GM21576 (cell line): ENCODE results near the gene DTNB.

ENCODE experiments used
- ATAC-seq: cut with Tn5 transposase; IDR thresholded peaks from one replicate; pipeline ENCODE4 v1.9.1; 2021; ENCODE audit warnings: mild to moderate bottlenecking, moderate library complexity; ENCODE audit not compliant: unreplicated experiment

Gene DTNB

DNA sequence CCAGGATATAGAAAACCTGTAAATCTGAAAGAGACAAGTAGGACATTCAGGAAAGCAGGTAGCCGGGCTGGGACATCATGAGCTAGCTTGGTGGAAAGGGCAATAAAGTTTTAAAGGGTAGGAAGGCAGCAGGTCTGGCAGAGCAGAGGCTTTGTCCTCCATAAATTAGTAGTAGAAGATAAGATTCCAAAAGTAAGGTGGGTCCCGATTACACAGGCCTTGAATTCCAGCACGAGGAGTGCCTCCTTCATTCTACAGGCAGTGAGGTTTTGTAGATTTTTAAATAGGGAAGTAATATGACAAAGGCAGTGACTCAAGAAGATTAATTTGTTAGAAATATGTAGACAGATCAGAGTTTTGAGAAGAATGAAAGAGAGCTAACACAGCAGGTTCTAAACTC, 160.7 kb downstream of the DTNB start:
- ATAC-seq: no peak

DNA sequence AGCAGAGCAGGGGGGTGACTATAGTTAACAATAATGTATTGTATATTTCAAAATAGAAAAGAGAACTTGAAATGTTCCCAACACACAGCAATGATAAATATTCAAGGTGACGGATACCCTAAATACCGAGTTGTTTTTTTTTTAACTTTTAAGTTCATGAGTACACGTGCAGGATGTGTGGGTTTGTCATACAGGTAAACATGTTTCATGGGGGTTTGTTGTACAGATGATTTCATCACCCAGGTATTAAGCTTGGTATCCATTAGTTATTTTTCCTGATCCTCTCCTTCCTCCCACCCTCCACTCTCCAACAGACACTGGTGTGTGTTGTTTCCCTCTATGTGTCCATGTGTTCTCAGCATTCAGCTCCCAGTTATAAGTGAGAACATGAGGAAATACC, 167.2 kb downstream of the DTNB start:
- ATAC-seq: no peak

DNA sequence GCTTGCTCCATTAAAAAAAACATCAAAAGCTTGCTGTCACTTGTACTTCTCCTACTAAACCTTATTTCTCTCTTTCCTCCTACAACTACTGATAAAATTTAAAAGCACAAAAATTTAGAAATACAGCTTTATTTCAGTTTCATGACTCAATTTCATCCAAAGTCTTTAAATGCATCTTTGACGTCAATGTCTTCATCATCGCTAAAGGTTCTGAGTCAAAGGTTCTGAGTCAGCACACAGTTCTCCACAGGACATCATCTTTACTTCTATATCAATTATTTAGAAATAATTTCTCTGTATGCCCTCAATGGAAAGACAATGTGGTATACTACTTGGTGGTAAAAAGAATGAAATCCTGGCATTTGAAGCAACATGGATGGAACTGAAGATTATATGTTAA, 167.8 kb downstream of the DTNB start:
- no peak for ATAC-seq

DNA sequence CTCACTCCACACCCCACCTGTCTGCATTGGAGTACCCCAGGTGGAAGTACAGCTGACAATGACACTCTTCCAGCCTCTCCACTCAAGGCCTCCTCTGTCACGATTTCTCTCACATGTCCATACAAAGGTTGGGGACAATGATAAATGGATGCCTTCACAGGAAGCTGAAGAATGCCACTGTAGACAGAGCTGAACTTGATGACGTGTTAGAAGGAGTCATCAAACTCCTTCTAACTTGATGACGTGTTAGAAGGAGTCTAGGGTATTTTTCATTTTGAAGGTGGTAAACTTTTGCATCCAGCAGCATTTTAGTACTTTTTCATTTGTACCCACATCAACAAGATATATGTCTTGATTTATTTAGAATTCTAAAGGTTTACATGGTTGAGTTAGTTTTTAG, 168.2 kb downstream of the DTNB start:
- no peak for ATAC-seq

DNA sequence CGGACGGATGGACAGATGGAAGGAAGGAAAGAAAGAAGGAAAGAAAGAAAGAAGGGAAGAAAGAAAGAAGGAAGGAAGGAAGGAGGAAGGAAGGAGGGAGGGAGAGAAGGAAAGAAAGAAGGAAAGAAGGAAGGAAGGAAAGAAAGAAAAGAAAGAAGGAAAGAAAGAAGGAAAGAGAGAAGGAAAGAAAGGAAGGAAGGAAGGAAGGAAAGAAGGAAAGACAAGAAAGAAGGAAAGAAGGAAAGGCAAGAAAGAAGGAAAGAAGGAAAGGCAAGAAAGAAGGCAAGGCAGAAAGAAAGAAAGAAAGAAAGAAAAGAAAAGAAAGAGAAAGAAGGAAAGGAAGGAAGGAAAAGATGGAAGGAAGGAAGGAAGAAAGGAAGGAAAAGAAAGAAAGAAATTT, 169.1 kb downstream of the DTNB start:
- ATAC-seq: no peak

DNA sequence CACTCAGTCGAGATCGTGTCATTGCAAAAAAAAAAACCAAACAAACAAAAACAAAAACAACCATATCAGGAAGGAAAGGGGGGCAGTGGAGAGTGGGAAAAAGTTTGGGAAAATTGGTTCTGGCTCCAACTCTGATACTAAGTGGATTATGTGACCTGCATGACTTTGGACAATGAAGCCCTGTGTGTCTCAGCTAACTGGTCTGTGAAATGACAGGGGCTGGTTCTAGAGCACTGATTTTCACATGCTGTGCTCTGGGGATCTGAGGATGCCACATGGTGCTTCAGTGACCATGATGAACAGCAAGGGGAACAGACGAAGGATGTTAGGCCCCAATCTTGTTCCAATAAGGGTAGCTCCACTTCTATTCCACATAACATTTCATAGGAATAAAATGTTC, 174.2 kb downstream of the DTNB start:
- no peak for ATAC-seq

DNA sequence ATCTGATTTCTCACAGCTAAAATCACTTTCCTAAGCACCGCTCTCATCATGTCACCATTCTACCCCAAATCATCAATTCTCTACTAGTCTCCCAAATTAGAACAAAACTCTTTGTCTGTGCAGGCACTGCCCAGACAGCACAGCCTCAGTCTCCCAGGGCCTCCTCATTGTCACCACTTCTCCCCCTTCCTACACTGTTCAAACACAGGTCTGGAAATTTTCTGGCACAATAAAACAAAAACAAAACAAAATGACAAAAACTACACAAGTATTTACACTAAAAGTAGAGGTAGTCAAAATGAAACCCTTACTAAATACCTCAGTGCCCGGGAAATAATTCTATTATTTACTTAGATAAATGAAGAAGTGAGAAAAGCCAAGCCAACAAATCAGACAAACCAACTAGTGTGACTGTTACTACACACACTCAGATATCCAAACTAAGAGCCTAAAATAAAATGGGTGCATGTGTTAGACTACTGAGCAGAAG, 175.4 kb downstream of the DTNB start:
- peak; percentile 56 for ATAC-seq

DNA sequence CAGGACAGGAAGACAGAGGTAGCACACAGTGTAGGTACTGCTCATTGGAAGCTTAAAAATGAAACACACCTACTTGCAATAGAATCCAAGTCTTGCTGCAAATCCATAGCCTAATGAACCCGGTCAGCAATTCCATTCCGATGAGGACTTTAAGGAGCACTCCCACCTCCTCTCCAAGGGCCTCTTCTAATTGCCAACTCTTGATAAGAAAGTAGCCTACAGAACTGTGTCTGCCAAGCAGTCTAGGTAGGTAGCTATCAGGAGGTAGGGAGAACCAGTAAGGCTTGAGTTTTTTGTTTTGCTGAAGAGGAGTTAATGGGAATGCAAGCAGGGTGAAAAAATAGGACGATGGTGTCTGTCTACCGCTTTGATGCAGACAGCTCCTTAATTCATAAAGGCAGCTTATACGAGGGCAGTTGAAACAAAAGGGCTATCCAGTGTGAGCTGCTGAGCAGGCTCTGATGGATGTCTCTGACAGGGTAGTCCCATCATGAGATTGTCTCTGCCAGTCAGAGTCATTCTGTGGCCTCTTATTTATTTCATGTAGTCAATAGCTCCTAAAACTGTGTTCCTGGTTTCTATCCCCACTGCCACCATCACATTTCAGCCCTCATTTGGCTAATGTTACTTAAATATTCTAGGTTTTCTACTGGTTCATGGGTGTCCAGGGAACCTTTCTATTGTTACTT, 176.0 kb downstream of the DTNB start:
- ATAC-seq: peak; percentile 10

DNA sequence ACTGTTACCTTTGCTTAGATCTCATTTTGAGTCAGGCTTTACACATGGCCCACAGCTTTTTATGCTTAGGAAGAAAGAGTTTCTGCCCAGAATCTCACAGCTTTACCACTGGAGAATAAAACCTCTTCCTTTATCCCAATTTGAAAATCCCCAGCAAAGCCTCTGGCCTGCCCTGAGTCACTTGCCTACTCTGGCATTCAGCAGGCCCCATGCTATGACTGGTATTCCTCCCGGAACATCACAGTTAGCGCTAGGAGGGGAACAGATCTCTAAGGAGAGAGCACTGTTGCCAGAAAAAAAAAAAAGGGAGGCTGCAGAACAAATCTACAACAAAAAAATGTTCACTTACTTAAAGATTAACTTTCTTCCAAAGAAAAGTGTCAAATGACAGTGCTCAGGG, 178.8 kb downstream of the DTNB start:
- no peak for ATAC-seq

DNA sequence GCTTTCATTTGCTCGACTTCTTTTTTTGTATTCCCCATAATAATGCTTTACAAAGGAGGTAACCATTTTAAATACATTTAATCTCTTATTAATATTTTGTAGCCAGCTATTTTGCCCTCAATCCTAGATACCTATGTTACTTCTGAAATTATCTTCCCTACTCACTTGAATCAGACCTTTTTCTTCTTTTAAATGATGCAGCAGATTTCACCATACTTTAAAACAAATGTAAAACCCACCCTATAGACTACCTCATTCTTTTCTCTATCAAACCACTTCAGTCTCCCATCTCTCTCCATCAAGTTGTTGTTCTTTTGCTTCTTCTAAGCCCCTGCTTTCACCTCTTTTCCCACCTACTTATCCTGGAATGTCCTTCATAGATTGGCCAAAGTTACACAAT, 180.2 kb downstream of the DTNB start:
- no peak for ATAC-seq

DNA sequence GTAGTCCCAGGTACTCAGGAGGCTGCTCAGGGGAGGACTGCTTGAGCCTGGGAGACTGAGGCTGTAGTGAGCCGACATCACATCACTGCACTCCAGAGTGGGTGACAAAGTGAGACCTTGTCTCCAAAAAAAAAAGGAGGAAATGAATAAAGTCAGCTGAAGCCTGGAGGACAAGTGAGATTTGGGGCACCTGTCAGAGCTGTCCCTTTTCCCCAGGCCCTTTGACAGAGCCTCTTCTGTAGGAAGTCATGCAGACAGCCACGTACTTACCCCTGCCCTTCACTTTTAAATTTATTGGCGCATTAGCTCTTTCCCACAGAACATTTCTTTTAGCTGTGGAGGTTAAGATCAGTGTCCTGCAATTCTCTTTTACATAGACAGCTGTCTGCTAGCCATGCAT, 180.7 kb downstream of the DTNB start:
- no peak for ATAC-seq

DNA sequence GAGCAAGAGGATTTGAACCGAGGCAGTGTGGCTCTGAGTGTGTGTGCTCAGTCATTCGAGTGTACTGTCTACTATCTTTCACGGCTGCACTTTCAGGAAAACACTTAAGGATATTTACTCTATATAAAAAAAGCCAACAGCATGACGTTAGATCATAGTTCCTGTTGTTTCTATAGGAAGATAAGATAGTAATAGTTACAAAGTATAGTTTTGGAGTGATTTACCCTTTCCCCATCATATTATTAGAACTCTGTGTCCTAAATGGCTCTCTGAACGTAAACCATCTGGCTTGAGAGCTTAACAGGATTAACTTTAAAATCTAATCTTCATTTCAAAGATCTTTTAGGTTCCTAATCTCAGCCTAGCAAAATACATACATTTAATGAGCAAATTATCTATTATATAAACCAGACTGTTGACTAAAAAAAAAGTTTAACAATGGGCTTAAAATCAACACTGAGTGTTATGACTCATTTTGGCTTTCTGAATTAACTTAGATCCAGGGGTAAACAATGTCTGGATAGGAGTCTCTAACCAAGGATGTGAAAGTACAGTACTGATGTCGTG, 181.3 kb downstream of the DTNB start:
- ATAC-seq: no peak

DNA sequence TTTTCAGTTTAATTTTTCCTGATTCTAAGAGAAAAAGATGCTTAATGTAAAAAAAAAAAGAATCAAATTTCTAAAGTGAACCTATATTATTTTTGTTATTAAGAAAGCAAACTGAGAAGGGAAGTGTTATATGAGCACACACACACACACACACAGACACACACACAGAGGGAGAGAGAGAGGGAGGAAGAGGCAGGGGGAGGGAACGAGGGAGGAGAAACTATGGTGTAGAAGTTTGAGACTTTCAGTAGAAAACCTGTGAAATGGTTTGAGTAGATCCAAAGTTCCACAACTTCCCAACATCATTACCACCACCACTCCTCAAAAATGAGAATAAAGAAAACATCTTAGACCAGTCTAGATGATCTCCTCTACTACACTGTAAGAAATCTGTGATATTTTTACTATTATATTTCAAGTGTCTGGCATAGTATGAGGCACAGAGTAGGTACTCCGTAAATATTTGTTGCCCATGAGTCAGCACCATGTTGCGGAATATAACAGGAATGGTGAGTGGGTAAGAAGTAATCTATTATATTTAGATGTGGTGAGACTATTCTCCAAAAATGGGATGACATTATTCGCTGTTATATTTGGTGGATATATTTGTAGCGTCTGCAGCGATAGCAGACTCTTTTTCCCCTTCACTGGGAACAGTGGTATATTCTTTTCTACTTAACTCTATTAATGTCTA, 182.2 kb downstream of the DTNB start:
- ATAC-seq: no peak

DNA sequence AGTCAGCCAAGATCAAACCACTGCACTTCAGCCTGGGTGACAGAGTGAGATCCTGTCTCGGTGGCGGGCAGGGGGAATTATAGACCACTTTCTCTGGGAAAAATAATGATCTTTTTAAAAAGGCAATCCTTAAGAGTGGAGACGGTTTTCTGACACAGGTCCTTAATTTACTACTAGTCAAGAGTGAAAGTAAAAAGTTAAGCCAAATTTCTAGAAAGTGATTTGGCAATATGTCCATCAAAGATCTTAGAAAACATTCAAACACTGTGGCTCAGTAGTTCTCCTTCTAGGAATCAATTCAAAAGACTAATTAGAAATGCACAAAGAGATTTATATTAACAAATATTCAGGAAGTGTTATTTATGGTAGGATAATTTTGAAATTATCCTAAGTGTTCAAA, 183.2 kb downstream of the DTNB start:
- ATAC-seq: no peak

DNA sequence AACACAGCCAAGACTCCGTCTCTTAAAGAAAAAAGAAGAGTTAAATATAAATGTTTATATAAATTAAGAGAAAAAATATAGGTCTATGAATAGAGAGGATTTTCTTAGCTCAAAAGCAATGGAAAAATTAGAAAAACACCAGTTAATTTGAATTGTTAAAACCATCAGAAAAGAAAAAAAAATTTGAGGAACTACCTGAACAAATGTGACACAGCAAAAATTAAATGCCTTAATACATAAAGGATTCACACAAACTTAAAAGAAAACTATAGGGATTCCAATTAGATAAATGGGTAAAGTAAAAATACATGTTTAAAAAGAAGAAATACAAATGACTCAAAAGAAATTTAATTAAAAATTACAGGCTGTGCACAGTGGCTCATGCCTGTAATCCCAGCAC, 183.7 kb downstream of the DTNB start:
- no peak for ATAC-seq

DNA sequence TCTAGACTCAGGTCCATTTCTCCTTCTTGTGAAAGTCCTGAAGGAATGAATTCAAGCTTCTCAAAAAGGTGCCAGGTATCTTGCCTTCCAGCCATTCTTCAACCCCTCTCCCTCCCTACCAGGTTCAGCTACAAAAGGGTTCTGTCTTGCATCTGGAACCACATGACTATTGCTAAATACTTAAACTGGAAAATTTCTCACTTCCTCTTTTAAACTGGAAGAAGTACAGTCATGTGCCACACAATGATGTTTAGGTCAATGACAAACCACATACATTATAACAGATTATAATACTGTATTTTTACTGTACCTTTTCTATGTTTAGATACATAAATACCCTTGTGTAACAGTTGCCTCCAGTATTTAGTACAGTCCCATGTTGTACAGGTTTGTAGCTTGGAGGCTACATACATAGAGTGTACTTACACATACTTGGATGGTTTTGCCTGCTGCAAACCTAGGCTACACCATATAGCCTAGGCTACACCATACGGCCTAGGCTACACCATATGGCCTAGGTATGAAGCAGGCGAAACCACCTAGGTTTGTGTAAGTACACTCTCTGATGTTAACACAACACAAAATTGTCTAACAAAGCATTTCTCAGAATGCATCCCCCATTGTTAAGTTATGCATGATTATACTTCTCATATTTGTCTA, 189.6 kb downstream of the DTNB start:
- peak; percentile 66 for ATAC-seq

DNA sequence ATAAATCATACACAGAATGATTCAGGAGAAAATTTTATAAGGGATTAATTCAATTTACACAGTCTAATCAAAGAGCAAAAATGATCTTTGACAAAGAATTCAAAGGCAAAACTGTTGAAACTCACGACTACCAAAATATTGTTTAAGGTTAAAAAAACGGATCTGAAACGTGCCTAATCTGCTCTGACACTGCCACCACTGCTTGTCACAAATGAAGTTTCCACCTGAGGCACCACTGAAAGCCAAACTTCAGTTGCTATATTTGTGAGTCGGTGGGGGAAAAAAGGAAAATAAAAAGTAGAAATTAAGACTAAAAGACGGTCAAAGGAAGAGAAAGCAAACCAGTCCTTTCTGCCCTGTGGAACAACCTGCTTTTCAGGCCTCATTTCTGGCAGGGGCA, 191.0 kb downstream of the DTNB start:
- ATAC-seq: no peak

DNA sequence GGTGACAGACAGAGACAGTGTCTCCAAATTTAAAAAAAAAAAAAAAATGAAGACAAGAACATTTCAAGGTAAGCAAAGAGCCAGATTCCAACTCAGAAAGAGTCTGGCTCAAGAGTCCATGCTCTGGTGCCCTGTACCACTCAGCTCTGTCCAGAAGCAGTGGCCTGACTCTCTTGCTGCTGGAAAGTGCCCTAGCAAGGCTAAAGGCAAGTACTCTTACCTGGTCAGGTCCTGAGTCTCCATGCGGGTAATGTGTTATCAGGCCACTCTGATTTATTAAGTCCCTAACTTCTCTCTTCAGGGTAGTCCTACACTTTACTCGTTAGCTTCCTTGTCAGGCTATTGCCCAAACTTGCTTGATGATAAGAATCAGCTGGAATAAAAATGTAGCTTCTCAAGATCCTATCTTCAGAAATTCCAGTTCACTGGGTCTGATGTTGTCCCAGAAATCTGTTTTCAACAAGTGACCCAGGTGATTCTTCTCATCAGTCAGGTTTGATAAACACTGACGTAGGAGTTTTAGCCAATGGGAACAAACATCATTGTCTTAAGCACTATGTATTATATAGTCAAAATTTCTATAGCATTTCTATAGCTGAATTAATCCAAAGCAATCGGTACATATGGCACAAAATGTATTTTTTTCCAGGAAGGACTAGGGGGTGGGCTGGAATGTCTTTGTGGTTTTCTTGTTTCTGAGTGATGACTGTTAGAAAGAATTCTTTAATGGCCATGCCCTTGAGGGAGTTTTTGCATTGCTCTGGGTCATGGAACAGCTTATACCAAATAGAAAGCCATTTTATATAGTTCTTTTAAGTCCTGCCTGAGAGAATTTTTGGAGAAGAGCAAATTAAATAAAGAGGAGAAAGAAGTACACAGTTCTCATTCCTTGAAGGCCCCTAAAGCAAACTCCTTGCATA, 191.7 kb downstream of the DTNB start:
- ATAC-seq: no peak

DNA sequence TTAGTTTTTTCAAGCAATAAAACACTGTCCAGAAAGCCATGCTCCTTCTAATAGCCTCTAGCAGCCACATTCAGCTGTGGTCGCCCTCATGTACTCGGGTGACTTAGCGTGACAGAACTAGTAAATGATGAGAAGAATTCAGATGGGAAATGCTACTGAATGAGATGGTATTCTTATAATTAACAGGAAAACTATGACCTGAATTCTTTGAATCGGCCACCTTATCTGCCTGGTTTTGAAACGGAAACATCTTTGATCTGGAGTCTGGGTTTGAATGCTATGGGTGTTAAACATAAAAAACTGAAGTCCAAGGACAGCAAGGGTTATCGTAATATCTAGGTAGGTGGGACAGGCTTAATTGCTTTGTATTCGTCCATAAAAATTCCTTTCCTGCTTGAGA, 192.8 kb downstream of the DTNB start:
- no peak for ATAC-seq

DNA sequence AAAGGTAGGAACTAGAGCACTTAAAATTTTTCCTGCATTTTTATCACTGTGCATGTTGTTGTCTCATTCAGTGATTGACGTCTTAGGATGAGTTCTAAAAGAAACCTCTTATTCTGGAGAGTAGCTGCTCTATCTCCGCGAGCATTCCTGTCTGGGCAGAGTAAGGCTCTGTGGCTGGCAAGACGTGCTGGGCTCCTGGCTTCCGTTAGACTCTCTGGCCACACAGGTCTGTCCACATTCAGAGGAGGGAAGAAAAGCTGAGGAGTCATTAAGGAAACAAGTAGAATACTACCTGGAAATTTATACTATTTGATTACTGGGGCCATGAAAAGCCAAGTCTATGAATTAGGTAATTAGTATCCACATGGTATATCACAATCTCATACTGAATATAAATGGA, 193.6 kb downstream of the DTNB start:
- ATAC-seq: no peak

DNA sequence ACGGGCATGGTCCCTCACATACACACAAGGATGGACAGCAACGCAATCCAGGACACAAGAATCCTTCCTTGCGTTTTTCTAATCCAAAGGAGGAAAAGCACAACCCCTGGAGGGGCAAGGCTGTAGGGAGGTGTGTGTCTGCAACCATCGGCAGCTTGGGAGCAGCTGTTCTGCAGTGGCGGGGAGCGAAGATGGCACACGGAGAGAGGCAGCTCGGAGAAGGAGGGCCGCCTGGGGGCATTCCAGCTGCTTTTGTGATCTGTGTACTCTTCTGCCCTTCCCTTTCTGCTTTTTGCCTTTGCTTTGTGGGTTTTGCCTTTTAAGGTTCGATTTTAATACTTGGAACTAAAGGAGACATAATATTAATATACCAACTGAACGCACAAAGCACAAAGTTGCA, 194.6 kb downstream of the DTNB start:
- no peak for ATAC-seq
